HEK293 (cell line): ENCODE data around the gene PROB1.

Experiments used
- ELK4 ChIP-seq: IDR thresholded peaks from 2 replicates; pipeline ENCODE4 v1.6.1; 2011; ENCODE audit warnings: mild to moderate bottlenecking, low read depth, low read length, borderline replicate concordance
- KLF10 ChIP-seq: fragments of 450-650 bp; IDR thresholded peaks from 2 replicates; pipeline ENCODE4 v1.5.1; 2018; ENCODE audit warnings: missing biosample characterization, mild to moderate bottlenecking, missing genetic modification characterization
- YY1 ChIP-seq: fragments of 450-650 bp; formaldehyde crosslinking; IDR thresholded peaks from 2 replicates; pipeline ENCODE4 v1.5.1; 2018; ENCODE audit warnings: missing biosample characterization, missing genetic modification characterization
- ZBTB11 ChIP-seq: fragments of 450-650 bp; formaldehyde crosslinking; conservative IDR thresholded peaks from 2 replicates; pipeline ENCODE4 v1.5.1; 2016; ENCODE audit warnings: low read depth, missing biosample characterization, missing genetic modification characterization
- ZBTB17 ChIP-seq: fragments of 450-650 bp; formaldehyde crosslinking; IDR thresholded peaks from 2 replicates; pipeline ENCODE4 v1.5.1; 2016; ENCODE audit warnings: missing biosample characterization, missing genetic modification characterization
- ZNF121 ChIP-seq: fragments of 450-650 bp; formaldehyde crosslinking; IDR thresholded peaks from 2 replicates; pipeline ENCODE4 v1.5.1; 2016; ENCODE audit warnings: missing biosample characterization, missing genetic modification characterization
- ZNF146 ChIP-seq: fragments of 450-650 bp; formaldehyde crosslinking; IDR thresholded peaks from 2 replicates; pipeline ENCODE4 v1.5.1; 2016; ENCODE audit warnings: missing biosample characterization, missing genetic modification characterization
- ZNF48 ChIP-seq: fragments of 450-650 bp; formaldehyde crosslinking; IDR thresholded peaks from 2 replicates; pipeline ENCODE4 v1.5.1; 2016; ENCODE audit warnings: missing biosample characterization, missing genetic modification characterization
- ZNF768 ChIP-seq: fragments of 450-650 bp; formaldehyde crosslinking; IDR thresholded peaks from 2 replicates; pipeline ENCODE4 v1.5.1; 2018; ENCODE audit warnings: missing biosample characterization, mild to moderate bottlenecking, missing genetic modification characterization
- TF ChIP-seq, protein P1 (sequence below): fragments of 450-650 bp; formaldehyde crosslinking; IDR thresholded peaks from 2 replicates; pipeline ENCODE4 v1.5.1; 2016; ENCODE audit warnings: missing biosample characterization, missing genetic modification characterization
- TF ChIP-seq, protein P2 (sequence below): fragments of 450-650 bp; formaldehyde crosslinking; IDR thresholded peaks from 2 replicates; pipeline ENCODE4 v1.5.1; 2017; ENCODE audit warnings: missing biosample characterization, missing genetic modification characterization
- TF ChIP-seq, protein P3 (sequence below): fragments of 450-650 bp; formaldehyde crosslinking; IDR thresholded peaks from 2 replicates; pipeline ENCODE4 v1.5.1; 2016; ENCODE audit warnings: missing biosample characterization, missing genetic modification characterization
- TF ChIP-seq, protein P4 (sequence below): fragments of 450-650 bp; formaldehyde crosslinking; IDR thresholded peaks from 2 replicates; pipeline ENCODE4 v1.5.1; 2016; ENCODE audit warnings: missing biosample characterization, missing genetic modification characterization

DNA sequence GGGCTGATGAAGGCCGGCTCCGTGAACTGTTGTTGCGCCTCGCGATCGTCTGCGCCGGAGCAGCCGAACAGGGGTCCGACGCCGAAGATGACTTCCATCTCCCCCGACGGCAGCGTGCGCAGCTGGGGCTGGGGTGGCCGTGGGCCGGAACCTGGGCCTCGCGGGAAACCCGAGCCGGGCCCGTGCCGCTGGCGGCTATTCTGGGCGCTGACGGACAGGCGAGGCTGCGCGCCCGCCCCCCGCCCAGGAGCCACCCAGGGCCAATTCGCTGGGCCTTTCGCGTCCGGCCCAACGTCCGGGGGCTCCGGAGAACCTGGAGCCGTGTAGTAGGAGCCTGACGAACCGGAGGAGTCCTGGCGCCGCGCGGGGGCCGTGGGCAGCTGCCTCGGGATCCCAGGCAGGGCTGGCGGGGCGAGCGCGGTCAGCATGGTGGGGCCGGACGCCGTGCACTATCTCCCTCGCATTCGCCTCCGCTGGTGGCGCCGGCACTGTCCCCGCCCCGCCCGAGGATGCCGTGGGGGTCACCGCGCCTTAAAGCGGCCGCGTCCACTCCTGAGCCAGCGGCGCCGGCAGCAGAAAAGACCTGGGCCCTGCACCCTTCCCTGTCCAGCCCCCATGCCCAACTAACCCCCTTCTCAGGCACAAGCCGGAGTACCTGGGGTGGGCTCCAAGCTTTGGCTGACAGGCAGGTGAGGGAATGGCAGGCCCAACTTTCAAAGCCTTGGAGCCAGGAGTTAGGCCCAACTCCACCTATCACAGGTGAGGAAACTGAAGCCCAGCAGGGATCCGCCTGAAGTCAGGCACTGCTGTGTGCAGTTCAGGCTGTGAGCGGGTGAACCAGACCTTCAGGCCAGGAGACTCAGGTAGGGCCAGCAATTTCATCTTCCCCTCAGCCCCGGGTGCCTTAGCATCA, at the start of gene PROB1:
- TF ChIP-seq, protein P1, sequence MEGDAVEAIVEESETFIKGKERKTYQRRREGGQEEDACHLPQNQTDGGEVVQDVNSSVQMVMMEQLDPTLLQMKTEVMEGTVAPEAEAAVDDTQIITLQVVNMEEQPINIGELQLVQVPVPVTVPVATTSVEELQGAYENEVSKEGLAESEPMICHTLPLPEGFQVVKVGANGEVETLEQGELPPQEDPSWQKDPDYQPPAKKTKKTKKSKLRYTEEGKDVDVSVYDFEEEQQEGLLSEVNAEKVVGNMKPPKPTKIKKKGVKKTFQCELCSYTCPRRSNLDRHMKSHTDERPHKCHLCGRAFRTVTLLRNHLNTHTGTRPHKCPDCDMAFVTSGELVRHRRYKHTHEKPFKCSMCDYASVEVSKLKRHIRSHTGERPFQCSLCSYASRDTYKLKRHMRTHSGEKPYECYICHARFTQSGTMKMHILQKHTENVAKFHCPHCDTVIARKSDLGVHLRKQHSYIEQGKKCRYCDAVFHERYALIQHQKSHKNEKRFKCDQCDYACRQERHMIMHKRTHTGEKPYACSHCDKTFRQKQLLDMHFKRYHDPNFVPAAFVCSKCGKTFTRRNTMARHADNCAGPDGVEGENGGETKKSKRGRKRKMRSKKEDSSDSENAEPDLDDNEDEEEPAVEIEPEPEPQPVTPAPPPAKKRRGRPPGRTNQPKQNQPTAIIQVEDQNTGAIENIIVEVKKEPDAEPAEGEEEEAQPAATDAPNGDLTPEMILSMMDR (tag by site-specific recombination) = no peak
- TF ChIP-seq ZNF768 (tag by site-specific recombination) (no peak), ZBTB17 (tag by site-specific recombination) (no peak), ZBTB11 (tag by site-specific recombination) (no peak), ZNF146 (tag by site-specific recombination) (no peak), ZNF121 (tag by site-specific recombination) (no peak), KLF10 (tag by site-specific recombination) (no peak), YY1 (tag by site-specific recombination) (no peak), ZNF48 (no peak), ELK4 (no peak)
- TF ChIP-seq, protein P2, sequence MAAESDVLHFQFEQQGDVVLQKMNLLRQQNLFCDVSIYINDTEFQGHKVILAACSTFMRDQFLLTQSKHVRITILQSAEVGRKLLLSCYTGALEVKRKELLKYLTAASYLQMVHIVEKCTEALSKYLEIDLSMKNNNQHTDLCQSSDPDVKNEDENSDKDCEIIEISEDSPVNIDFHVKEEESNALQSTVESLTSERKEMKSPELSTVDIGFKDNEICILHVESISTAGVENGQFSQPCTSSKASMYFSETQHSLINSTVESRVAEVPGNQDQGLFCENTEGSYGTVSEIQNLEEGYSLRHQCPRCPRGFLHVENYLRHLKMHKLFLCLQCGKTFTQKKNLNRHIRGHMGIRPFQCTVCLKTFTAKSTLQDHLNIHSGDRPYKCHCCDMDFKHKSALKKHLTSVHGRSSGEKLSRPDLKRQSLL = peak; percentile 54; the same call in 1 of the 2 replicates
- TF ChIP-seq, protein P3, sequence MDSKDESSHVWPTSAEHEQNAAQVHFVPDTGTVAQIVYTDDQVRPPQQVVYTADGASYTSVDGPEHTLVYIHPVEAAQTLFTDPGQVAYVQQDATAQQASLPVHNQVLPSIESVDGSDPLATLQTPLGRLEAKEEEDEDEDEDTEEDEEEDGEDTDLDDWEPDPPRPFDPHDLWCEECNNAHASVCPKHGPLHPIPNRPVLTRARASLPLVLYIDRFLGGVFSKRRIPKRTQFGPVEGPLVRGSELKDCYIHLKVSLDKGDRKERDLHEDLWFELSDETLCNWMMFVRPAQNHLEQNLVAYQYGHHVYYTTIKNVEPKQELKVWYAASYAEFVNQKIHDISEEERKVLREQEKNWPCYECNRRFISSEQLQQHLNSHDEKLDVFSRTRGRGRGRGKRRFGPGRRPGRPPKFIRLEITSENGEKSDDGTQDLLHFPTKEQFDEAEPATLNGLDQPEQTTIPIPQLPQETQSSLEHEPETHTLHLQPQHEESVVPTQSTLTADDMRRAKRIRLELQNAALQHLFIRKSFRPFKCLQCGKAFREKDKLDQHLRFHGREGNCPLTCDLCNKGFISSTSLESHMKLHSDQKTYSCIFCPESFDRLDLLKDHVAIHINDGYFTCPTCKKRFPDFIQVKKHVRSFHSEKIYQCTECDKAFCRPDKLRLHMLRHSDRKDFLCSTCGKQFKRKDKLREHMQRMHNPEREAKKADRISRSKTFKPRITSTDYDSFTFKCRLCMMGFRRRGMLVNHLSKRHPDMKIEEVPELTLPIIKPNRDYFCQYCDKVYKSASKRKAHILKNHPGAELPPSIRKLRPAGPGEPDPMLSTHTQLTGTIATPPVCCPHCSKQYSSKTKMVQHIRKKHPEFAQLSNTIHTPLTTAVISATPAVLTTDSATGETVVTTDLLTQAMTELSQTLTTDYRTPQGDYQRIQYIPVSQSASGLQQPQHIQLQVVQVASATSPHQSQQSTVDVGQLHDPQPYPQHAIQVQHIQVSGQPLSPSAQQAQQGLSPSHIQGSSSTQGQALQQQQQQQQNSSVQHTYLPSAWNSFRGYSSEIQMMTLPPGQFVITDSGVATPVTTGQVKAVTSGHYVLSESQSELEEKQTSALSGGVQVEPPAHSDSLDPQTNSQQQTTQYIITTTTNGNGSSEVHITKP (tag by site-specific recombination) = no peak
- TF ChIP-seq, protein P4, sequence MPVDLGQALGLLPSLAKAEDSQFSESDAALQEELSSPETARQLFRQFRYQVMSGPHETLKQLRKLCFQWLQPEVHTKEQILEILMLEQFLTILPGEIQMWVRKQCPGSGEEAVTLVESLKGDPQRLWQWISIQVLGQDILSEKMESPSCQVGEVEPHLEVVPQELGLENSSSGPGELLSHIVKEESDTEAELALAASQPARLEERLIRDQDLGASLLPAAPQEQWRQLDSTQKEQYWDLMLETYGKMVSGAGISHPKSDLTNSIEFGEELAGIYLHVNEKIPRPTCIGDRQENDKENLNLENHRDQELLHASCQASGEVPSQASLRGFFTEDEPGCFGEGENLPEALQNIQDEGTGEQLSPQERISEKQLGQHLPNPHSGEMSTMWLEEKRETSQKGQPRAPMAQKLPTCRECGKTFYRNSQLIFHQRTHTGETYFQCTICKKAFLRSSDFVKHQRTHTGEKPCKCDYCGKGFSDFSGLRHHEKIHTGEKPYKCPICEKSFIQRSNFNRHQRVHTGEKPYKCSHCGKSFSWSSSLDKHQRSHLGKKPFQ = no peak
